HepG2 (cell line): ENCODE data around the gene RABGGTB.

ENCODE experiments used
- CCAR2 ChIP-seq: fragments of 200-400 bp; formaldehyde crosslinking; optimal IDR thresholded peaks from 2 replicates; pipeline ENCODE3; 2018; ENCODE audit warnings: low read depth, mild to moderate bottlenecking, low read length, moderate library complexity
- KDM3A ChIP-seq: IDR thresholded peaks from 2 replicates; pipeline ENCODE4 v1.6.1; 2018; ENCODE audit warnings: low read depth, missing compliant biosample characterization
- TRIM24 ChIP-seq: sonication (generic); formaldehyde crosslinking; IDR thresholded peaks from 2 replicates; pipeline ENCODE4 v1.8.0; 2022; ENCODE audit warnings: mild to moderate bottlenecking, missing genetic modification reagents
- ZKSCAN1 ChIP-seq: fragments of 150-350 bp; IDR thresholded peaks from 2 replicates; pipeline ENCODE4 v1.6.1; 2014; ENCODE audit warnings: low read length
- TF ChIP-seq, protein P1 (sequence below): sonication (generic); formaldehyde crosslinking; IDR thresholded peaks from 2 replicates; pipeline ENCODE4 v1.9.0; 2021; ENCODE audit warnings: missing genetic modification reagents, borderline replicate concordance

DNA sequence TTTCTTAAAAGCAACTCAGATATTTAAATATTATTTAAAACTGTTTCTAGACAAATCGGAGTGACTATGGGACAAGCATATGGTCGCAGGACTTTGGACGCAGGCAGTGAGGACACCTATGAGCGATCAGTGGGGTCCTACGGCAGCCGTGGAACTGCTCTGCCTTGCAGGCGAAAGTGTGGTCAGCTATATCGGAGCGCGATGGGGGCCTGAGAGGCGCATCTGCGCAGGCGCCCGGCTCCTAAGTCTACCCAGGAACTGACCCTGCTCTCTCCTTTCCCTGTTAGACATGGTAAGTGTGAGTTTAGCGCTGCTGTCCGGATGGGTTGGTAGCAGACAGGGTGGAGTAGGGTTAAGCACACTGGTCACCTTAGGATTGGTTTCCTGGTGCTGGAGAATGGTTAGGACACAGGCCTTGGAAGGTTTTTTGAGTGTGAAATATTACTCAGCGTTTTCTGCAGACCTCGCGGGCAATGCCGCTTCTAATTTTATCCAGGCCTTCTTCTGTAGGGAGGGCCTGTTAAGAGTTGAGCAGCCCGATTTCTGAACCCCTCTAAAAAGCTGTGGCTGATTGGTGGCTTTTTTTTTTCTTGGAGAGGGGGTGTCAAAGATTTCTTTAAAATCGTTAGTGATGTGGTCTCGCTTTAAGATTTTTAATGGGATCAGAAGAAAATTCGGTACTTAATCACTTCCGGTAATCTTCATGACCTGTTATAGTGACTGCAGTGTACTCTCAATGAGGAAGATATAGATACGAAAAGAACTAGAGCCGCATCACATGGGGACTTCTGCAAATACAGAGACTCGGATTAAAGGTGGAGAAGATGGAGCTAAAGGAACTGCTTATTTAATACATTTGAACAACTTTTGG, at the start of gene RABGGTB:
- TF ChIP-seq CCAR2 (no peak), KDM3A (CRISPR knock-in tag) (0 out of 2 replicates have a peak, but pooled peaks have one; percentile 25), ZKSCAN1 (0 out of 2 replicates have a peak, but pooled peaks have one; percentile 47), TRIM24 (CRISPR knock-in tag) (no peak)
- TF ChIP-seq, protein P1, sequence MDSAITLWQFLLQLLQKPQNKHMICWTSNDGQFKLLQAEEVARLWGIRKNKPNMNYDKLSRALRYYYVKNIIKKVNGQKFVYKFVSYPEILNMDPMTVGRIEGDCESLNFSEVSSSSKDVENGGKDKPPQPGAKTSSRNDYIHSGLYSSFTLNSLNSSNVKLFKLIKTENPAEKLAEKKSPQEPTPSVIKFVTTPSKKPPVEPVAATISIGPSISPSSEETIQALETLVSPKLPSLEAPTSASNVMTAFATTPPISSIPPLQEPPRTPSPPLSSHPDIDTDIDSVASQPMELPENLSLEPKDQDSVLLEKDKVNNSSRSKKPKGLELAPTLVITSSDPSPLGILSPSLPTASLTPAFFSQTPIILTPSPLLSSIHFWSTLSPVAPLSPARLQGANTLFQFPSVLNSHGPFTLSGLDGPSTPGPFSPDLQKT (CRISPR knock-in tag) = no peak
